Stimulated activated CD4-positive, alpha-beta T cell treated with anti-CD3 and anti-CD28 coated beads, TNF-alpha, amount 100 ng/mL, for 24 hours (primary cell): ENCODE data around the gene DBNL.

Experiments
- DNase-seq, 3 experiments: peaks; one replicate each; pipeline ENCODE4 v3.0.0-alpha.2; 2020; ENCODE audit warnings: low read depth in 3 of 3

DBNL gene

DNA sequence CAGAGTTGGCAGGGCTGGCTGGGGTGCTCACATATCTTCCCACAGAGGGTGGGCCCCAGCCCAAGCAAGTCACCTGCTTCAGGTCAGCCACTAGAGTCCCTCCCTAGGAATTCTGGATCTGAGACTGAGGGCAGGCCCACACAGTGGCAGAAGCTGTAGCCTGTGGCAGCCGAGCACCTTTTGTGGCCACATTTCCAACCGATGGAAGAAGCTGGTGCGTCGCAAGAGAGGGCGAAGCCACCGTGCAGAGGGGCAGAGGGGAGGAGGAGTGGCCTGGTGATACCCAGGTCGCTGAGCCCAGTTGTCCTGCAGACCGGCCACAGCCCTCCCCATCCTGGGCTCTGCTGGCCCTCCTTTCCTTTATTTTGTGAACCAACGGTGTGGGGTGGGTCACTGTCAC lies 32.6 kb downstream of the DBNL start:
- no peak for DNase-seq

DNA sequence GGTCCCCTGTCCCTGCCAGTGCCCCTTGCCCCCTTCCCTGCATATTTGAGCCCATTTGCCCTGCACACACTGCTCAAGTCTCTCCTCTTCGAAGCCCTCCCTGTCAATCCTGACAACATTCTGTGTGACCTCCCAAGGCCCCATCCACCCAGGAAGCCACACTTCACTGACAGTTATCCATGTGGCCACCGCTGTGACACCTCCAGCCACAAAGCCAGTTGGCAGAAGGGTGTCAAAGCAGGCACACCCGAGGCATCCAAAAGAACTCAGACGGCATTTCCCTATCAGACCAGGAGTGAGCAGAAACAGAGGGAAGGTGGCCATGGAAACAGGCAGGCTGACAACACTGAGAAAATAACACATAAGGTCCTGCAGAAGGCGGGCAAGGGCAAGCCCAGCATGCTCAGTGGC lies 33.2 kb downstream of the DBNL start:
- no peak for DNase-seq

DNA sequence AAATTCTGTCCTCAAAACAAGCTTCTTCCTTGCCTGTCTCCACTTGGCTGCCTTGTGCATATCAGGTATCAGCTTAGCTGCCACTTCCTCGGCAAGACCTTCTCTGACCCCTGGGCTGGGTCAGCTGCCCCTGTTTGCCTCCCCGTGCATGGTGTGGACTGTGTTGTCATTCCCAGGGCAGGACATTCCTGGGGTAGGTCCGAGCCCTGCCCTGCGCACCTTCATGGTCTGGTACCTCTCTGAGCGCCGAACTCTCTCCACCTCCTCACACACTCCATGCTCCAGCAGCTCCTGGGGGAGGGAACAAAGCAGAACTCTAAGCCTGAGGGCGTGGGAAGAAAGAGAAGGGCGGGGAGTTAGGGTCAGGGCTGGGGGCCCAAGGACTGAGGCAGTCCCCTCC lies 34.0 kb downstream of the DBNL start:
- no peak for DNase-seq

DNA sequence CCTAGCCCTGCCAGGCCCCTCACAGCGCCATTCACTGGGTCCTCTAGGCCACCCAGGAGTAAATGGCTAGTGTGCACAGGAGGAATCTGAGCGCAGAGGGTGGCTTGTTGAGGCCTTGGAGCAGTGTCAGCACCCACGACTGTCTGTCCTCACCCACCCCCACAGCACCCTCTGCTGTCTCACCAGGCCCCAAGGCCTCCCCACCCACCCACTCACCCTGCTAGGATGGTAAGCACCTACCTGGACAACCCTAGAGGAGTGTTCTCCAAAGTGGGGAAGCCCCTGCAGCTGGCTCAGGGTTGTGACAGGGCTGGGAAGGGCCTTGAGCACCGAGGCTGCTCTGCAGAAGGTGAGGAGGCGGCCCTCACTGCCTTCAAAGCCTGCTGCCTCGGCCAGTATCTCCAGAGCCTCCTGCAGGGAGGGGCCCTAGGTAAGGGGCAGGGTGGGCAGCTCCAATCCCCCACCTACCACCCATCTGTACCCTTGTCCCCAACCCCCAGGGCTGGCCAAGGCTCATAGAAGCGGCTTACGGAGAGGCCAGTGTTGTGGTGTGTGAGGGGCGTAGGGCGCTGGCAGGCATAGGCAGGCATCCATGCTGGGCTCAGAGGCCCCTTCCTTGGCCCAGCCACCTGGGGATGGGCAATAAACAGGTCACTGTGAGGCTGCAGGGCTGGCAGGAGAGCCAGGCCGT lies 35.0 kb downstream of the DBNL start:
- no peak for DNase-seq

DNA sequence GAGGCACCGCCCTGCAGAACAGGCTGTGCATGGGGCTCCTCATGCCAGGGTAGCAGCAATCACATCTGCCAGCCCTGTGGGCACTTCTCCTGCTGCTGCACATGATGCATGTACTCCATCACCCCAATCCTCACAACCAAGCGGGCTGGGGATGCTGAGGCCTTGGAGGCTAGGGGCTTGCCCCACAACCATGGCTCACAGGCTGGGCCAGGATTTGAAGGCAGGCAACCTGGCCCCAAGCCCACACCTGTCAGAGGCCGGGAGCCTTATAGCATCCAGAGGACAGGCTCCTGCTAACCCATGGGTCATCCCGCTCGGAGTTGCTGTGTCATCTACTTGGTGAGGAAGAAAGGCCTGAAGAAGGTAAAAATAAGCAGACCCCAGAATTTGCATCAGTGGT lies 35.6 kb downstream of the DBNL start:
- DNase-seq = no peak

DNA sequence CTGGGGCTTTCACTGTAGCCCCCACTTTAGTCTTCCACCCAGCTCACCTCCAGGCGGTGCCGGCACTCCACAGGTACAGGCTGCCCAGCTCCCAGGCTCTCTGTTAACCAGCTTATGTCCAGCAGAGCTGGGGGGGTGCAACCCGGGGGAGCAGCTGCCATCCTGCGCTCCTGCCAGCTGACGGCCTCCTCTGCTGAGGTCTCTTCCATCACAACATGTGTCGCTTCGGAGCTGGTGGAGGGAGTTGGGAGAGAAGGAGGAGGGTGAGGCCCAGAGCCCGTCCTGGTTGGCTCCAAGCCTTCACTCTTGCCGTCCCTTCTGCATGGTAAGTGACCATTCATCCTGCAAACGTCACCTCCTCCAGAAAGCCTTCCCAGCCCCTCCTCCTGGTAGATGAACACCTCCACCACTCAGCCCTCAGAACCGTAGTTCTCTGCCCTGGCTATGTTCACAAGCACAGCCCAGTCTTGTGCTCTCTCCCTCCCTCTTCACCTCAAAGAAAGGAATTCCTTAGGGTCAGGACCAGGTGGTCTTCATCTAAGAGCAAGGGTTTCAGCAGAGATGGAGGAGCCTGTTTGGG lies 36.3 kb downstream of the DBNL start:
- DNase-seq = no peak

DNA sequence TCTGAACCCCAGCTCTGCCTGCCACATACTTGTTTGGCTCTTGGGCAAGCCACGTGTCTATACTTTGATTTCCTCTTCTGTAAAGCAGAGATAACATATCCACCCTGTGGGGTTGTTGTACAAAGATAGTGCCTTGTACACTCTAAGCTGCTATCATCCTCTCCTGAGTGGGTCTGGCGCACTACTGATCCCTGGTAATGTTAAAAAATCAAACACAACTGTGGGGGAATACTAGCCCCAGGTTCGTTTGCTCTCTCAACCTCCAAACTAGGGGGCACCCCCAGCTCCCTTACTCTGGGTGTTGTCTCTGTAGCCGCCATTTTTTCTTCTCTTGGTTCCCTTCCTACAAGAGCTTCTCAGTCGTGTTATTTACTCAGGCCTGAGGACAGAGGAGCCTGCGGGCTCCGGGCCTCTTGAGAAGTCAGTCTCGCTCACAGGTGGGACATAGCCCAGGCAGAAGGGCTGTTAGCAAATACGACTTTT lies 36.8 kb downstream of the DBNL start:
- DNase-seq = no peak

DNA sequence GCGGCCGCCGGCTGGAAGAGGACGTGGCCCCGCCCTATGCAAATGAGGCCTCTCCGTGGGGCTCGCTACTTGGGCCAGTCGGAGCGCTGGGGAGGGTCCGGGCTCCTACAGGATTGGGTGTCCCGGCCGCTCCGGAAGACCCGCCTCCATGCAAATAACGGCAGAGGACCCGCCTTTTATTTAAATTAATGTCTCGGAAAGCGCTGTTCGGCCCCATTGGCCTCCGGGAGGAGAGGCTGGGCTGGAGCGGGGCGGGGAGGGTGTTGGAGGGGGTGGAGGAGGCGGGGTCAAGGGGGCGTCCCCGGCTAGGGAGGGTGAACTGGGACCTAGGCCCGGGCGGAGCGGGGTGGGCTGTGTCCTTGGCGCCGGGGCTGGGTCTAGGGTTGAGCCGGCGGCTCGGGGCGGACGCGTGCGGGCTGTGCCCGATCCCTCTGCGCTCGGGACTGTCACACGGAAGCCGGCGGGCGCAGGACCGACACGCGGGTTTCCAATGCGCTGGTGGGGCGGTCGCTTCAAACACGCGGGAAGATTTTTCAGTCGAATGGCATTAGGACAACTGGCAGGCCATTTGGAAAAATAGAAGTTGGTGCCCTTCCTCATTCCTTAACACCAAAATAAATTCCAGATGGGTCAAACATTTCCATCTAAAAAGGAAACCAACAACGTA lies 38.2 kb downstream of the DBNL start:
- DNase-seq = peak; percentile 96 to 98 (median 97)

DNA sequence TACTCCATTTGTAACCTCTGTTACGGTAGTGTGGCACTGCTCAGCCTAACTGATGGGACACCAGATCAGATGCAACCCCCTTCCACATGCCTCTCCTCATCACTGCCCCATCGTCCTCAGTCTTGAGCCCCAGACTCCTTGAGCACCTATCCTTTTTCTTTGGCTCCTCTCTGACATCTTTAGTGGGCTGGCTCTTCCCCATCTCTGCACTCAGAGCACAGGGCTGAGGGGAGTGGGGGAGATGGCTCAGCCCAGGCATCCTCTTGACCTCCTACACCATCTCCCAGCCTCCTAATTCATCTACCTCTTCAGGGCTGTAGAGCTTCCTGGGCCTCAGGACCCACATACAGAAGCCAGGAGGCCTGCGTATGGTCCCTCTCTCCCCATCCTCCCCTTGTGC lies 39.3 kb downstream of the DBNL start:
- DNase-seq = no peak

DNA sequence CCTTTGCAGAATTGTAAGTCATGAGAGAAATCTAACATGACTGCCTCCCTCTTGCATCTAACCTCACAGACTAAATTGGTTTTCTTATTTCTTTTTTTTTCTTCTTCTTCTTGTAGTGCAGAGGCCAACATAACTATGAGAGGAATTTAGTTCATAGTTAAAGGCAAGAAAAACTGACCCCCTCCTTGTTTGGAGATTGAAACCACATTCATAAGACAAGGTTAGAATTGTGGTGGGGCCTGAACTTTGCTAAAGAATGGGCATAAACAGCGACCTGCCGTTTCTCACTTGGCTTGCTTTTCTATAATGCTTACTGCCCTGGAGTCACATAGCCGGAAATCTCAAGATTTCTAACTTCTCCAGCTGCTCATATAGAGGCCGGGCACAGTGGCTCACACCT lies 40.2 kb downstream of the DBNL start:
- DNase-seq = no peak

DNA sequence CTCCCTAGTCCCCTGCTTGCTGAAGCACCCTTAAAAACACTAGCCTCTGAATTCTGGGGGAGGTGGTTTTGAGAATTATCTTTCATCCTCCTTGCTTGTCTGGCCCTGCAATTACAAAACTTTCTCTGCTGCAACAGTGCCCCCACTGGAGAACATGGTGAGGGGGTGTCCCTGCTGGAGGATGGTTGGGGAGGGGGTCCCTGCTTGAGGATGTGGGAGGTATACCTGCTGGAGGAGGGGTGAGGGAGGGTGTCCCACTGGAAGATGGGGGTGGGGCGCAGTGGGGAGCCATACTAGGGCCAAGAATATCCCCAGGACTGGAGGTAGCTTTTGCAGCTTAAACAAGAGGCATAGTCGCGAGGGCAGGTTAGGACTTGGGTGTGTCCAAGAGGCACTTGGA lies 41.0 kb downstream of the DBNL start:
- DNase-seq = no peak

DNA sequence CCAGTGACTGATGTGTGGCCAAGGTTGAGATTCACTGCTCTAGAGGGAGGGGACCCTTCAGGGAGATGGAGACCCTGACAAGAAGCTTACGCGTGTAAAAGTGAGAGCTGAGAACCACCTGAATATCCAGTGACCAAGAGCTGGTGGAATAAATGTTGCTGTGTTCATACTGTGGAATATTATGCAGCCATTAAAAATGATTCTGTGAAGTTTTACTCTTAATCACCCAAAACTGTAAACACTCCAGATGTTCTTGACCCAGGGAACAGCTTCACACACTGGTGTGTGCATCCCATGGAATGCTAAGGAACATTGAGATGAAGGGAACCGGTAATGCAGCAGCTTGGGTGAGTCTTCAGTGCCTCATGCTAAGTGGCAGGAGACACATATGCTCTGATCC lies 42.1 kb downstream of the DBNL start:
- DNase-seq = no peak

DNA sequence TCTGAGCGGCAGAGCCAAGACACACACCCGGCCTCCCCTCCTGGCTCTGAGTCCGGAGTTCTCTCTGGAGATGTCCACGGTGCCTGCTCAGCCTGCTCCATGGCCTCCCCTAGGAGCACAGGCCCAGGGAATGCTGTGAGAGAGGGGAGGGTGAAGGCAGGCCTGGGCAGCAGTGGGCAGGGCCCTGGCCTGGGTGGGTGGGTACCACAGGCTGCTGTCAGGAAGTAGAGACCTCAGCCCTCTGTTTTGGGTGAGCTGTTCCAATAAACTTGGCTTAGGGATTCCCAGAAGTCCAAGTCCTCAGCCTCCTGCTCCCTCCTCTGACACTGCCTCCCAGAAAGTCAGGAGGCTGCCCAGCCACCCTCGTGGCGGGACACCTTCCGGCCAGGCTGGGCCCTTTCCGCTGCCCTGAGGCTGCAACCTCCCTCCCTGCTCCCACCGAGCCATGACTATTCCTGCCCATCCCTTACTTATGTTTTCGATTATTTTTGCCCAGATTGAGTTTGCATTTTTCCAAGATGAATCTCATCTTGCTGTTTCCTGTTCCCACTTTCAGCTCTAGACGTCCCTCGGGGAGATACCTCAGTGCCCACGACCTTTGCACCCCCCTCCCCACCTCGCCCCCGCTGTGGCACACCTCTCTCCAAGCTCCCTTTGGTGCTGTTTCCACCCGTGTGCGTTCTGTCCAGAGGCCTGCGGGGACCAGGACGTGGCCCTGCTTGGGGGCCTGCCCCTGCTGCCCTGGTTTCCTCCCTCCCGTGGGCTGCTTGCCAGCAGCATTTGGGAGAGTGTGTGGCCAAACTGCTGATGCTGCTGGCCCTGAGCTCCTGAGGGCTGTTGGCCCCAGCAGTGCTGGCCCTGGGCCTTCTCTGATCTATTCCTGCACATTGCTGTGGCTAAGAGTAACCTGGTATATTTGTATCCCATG lies 43.7 kb downstream of the DBNL start:
- no peak for DNase-seq

DNA sequence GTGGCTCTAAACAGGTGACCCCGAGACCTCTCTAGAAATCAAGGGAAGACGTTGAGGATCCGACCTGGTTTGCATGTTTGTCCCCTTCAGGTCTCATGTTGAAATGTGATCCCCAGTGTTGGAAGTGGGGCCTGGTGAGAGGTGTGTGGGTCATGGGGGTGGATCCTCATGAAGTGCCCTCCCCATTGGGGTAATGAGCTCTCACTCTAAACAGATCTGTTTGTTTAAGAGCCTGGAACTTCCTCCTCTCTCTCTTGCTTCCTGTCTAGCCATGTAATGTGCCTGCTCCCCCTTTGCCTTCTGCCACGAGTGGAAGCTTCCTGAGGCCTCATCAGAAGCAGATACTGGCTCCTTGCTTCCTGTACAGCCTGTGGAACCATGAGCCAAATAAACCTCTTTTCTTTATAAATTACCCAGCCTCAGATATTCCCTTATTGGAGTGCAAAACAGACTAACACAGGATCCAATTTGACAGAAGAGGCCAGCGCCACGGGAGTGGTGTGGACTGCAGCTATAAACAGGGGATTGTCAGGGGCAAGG lies 48.7 kb downstream of the DBNL start:
- DNase-seq = no peak

DNA sequence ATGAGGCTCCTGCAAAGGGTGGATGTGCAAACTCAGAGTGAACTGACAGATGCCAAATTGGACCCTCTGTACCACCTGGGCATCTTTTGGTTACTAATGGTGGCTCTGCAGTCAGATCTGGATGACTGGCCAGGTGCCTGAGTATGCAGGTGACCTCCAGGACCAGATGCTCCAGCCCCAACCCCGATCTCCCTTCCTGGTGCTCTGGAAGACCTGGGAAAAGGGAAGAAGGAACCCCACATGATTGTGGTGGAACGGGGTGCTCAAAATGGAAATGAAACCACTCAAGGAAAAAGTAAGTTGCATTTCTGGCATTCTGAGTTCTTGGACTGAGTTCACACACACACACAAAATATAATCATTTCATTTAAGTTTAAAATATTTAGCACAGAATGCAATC lies 49.9 kb downstream of the DBNL start:
- no peak for DNase-seq

DNA sequence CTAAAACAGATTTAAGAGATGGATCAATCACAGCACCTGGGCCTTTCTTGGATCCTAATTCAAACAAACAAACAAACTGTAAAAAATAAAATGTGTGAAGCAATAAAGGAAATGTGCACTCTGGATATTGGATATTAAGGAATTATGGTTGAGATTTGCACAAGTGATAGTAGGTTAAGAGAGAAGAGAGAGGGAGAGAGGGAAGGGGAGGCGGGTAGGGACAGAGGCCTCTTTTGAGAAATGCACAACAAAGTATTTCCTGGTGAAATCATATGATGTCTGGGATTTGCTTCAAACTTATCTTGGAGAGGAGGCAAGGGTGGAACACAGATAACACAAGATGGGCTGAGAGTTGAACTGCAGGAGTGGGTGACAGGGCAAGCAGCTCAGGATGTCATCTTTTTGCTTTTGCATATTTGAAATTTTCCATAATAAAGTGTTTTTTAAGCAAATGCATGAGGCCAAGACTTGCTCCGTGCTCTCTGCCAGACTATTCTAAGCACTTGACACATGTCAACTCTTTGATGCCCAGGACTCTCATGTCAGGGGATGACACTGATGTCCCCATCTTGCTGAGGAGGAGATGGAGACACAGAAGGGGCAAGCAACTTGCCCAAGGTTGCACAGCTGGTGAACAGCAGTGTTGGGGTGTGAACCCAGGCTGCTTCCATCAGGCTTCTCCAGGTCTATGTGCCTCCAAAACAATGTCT lies 50.5 kb downstream of the DBNL start:
- no peak for DNase-seq

DNA sequence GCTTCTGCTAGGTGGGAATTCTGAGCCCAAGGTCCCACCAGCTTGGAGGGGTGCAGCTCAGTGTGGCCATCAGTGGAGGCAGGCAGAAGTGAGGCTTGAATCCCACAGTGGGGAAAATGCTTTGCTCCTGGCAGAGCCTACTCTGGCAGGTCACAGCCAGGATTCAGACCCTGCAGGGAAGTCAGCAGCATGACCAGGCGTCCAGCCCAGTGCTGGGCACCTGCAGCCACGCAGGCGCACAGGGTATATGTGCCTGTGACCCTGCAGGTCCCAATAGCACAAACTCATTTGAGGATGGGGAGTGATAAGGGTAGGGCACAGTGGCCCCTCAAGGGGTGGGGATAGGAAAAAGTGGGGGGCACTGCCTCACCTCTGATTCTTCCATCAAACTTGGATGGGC lies 51.3 kb downstream of the DBNL start:
- DNase-seq = no peak

DNA sequence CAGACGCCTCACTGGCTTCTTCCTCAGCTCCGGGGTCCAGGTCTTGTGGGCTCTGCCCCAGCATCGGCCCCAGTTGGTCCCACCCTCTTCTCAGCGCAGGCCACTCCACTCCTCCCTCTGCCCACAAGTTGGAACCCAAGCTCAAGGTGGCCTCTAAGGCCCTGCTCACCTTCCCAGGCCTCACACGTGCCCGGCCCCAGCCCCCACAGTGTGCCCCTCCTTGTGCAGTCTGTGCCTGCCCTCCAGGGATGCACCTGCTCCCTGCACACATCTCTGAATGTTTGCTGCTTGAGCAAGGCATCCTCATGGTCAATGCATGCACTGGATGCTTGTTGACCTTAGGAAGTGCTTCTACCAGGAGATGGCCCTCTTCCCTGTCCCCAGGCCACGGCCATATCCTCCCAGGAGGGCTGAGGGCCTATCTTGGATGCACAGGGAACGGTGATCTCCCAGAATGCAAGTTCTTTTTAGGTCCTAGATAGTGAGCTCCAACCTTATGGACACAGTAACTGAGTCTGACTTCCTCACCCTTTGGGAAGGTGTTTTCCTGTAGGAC lies 51.9 kb downstream of the DBNL start:
- no peak for DNase-seq

DNA sequence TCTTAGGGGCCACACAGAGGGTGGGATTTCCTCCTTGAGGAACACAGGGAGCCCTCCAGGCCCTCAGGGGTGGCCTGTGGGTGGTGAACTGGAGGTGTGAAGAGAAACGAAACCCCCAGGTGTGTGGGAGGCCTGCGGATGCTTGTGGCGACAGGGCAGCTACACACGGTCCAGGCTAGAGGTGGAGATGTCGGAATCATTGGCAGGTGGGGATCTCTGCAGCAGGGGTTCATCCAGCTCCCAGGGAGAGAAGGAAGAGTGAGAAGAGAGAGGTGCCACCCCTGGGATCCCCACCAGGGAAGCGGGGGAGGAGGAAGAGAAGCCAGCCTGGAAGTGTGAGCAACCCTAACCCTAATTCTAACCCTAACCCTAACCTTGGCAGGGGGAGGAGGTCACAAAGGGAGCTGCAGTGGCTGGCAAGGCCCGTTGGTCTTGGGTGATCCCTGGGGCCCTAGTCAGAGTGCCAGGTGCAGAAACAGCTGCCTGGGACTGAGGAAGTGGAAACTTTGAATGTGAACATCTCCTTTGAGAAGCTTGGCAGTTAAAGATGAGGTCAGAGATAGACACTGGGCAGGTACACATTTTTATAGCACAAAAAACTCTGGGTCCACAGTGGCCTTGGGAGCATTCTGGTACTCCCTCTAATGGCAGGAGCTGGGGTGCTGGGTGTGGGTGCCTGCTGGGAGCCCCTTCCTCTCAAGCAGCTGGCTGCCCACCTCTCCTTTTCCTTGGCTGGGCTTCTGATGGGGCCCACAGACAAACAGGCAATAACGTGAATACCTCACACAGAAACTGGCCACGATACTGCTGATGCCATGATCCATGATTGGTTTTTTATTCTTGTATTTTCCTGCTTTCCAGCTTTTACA lies 52.8 kb downstream of the DBNL start:
- no peak for DNase-seq
